HL-60/S4 treated with retinoic acid at 250 ng/mL for 4 days and 3 days (cell line): ENCODE measurements around the gene FBLN1.

Experiments
- in situ Hi-C: fragments of 300-500 bp; cut with MboI; formaldehyde crosslinking; loops from 2 replicates; pipeline ENCODE4 v1.7.0; 2022; ENCODE audit warnings: low sequenced_read_pairs

The FBLN1 gene

GRCh38 chr22:45562537-45563361 is 60.1 kb downstream of the FBLN1 start:
- in situ Hi-C loops: no loop called here

GRCh38 chr22:45563362-45564040 is 60.8 kb downstream of the FBLN1 start:
- in situ Hi-C loops: no loop called here

- in situ Hi-C loops: no loop called here
These were observed 61.8 kb downstream of the FBLN1 start for GRCh38 chr22:45564349-45565030.

GRCh38 chr22:45565171-45565570 is 62.5 kb downstream of the FBLN1 start:
- in situ Hi-C loops: no loop called here

- in situ Hi-C loops: no loop called here
These were observed 63.3 kb downstream of the FBLN1 start for GRCh38 chr22:45565973-45566372.

GRCh38 chr22:45568213-45568612 is 65.5 kb downstream of the FBLN1 start:
- in situ Hi-C loops: no loop called here

- in situ Hi-C loops: no loop called here
These were observed 68.4 kb downstream of the FBLN1 start for GRCh38 chr22:45571089-45571488.

GRCh38 chr22:45572444-45572843 is 69.8 kb downstream of the FBLN1 start:
- in situ Hi-C loops: no loop called here

- in situ Hi-C loops: no loop called here
These were observed 71.5 kb downstream of the FBLN1 start for GRCh38 chr22:45574069-45574703.

GRCh38 chr22:45575173-45575572 is 72.5 kb downstream of the FBLN1 start:
- in situ Hi-C loops: no loop called here

- in situ Hi-C loops: no loop called here
These were observed 73.1 kb downstream of the FBLN1 start for GRCh38 chr22:45575607-45576272.

- in situ Hi-C loops: no loop called here
These were observed 73.6 kb downstream of the FBLN1 start for GRCh38 chr22:45576273-45576625.

GRCh38 chr22:45576730-45577464 is 74.2 kb downstream of the FBLN1 start:
- in situ Hi-C loops: no loop called here

- in situ Hi-C loops: no loop called here
These were observed 75.3 kb downstream of the FBLN1 start for GRCh38 chr22:45577746-45578523.

GRCh38 chr22:45578524-45579147 is 76.0 kb downstream of the FBLN1 start:
- in situ Hi-C loops: no loop called here

GRCh38 chr22:45579306-45579705 is 76.6 kb downstream of the FBLN1 start:
- in situ Hi-C loops: no loop called here

- in situ Hi-C loops: loop anchor here (10.0 kb wide), 2 partner anchors 405 to 535 kb away; no protein-coding TSS in a partner anchor
These were observed 77.4 kb downstream of the FBLN1 start for GRCh38 chr22:45579806-45580725.
